Caco-2 (cell line): ENCODE results near the gene ZNF552. TPM values are rescaled to one million over a fixed set of nuclear protein-coding genes. Genes with fewer than 3 reads are reported as not detected.

Source experiments
- BruUV-seq: library from RNA; stranded (reverse); fragments of 400-500 nt; replicated peaks from 2 replicates; lab custom pipeline; 2021; lab: Mats Ljungman, UMichigan
- CTCF ChIA-PET: fragments of 300-600 bp; sonication (Branson Sonifier 250); formaldehyde crosslinking; loops from one replicate; lab custom pipeline; 2022; ENCODE audit warnings: antibody characterized with exemption; lab: Charles Lee
- POLR2A ChIA-PET: fragments of 300-600 bp; sonication (Branson Sonifier 250); formaldehyde crosslinking; loops from one replicate; lab custom pipeline; 2022; ENCODE audit warnings: antibody characterized with exemption; lab: Charles Lee
- DNase-seq, 2 experiments: peaks; one replicate each; pipeline versions ENCODE4 v3.0.0 to v3.0.0-alpha.2; 2020 to 2022
- H3K27me3 ChIP-seq: replicated peaks from 2 replicates; pipeline ENCODE4 v1.6.0; 2011; ENCODE audit warnings: low read length; ENCODE audit not compliant: control insufficient read depth, insufficient read depth
- H3K36me3 ChIP-seq: 2 replicates; pipeline ENCODE4 v1.5.1; 2011; ENCODE audit warnings: low read length; ENCODE audit not compliant: control insufficient read depth, insufficient read depth
- H3K4me1 ChIP-seq: fragments of 250-450 bp; sonication (Bioruptor Pico); 2 replicates; pipeline ENCODE4 v1.5.1; 2020; ENCODE audit warnings: mild to moderate bottlenecking
- H3K4me3 ChIP-seq: 2 replicates; pipeline ENCODE4 v1.5.1; 2011; ENCODE audit warnings: low read depth, mild to moderate bottlenecking, control low read depth, low read length
- H3K9me3 ChIP-seq: fragments of 250-450 bp; sonication (Bioruptor Pico); 2 replicates; pipeline ENCODE4 v1.5.1; 2020; ENCODE audit warnings: mild to moderate bottlenecking, moderate library complexity
- H3K27ac Mint-ChIP-seq: one replicate; pipeline ENCODE4 v1.8.0; 2022; ENCODE audit warnings: mixed read lengths; ENCODE audit not compliant: unreplicated experiment
- H3K27me3 Mint-ChIP-seq: one replicate; pipeline ENCODE4 v1.8.0; 2022; ENCODE audit warnings: mixed read lengths; ENCODE audit not compliant: insufficient read depth, unreplicated experiment
- H3K36me3 Mint-ChIP-seq: one replicate; pipeline ENCODE4 v1.8.0; 2022; ENCODE audit warnings: mild to moderate bottlenecking, mixed read lengths; ENCODE audit not compliant: insufficient read depth, unreplicated experiment
- H3K4me1 Mint-ChIP-seq: one replicate; pipeline ENCODE4 v1.8.0; 2022; ENCODE audit warnings: low read depth, mixed read lengths; ENCODE audit not compliant: unreplicated experiment
- H3K4me3 Mint-ChIP-seq: one replicate; pipeline ENCODE4 v1.8.0; 2022; ENCODE audit warnings: mild to moderate bottlenecking, moderate library complexity, mixed read lengths; ENCODE audit not compliant: unreplicated experiment
- H3K9me3 Mint-ChIP-seq: one replicate; pipeline ENCODE4 v1.8.0; 2022; ENCODE audit warnings: mixed read lengths; ENCODE audit not compliant: unreplicated experiment
- CTCF ChIP-seq, 2 experiments: fragments of 200-600 bp in 1 of 2; IDR thresholded peaks; 1 replicate in 1 of 2; 2 replicates in 1 of 2; pipeline versions ENCODE4 v1.5.1 to v1.8.0; 2011 to 2022; ENCODE audit warnings: antibody characterized with exemption in 1 of 2, control low read depth in 1 of 2, inconsistent platforms in 1 of 2, low read depth in 1 of 2, low read length in 1 of 2, mild to moderate bottlenecking in 1 of 2, moderate library complexity in 1 of 2; ENCODE audit not compliant: insufficient read depth in 1 of 2, severe bottlenecking in 1 of 2, unreplicated experiment in 1 of 2
- intact Hi-C: fragments of 100-400 bp; cut with micrococcal nuclease; formaldehyde crosslinking; loops from one replicate; pipeline ENCODE4 v1.10.0; 2022; ENCODE audit not compliant: unreplicated experiment
- total RNA-seq: library from RNA; stranded (reverse); gene quantifications from 2 replicates; pipeline ENCODE4 v1.2.3, GENCODE V29; 2022

ZNF552 gene
- total RNA-seq, 1 experiment from 2014 or later, result 48.2 TPM

GRCh38 chr19:57779220-57779845 lies 35.4 kb downstream of the ZNF552 start:
- intact Hi-C loops, result no loop called here
- BruUV-seq, result no TSS peak
- POLR2A ChIA-PET, result no interaction called here

GRCh38 chr19:57778336-57778735 lies 36.4 kb downstream of the ZNF552 start:
- POLR2A ChIA-PET, result no interaction called here
- H3K27ac Mint-ChIP-seq, result no peak overlapping the region
- intact Hi-C loops, result no loop called here

More at GRCh38 chr19:57779220-57779845, 35.4 kb downstream of the ZNF552 start:
- H3K4me3 Mint-ChIP-seq, result no peak overlapping the region
- no peak overlapping the region for H3K4me3 ChIP-seq
- peaks cover 12% of the 10 kb centered on the region for H3K9me3 Mint-ChIP-seq
- H3K27ac Mint-ChIP-seq, result no peak overlapping the region
- TF ChIP-seq CTCF (IDR thresholded peaks at IDR 0.05; ENCODE audit: insufficient read depth in 1 of 2, low read depth in 1 of 2, low read length in 1 of 2, severe bottlenecking in 1 of 2, unreplicated experiment in 1 of 2), result no peak
- no peak for DNase-seq
- no peaks in the 10 kb centered on the region for H3K4me1 Mint-ChIP-seq
- no peaks in the 10 kb centered on the region for H3K27me3 ChIP-seq
- peaks cover 6% of the 10 kb centered on the region; the same call in 1 of the 2 replicates for H3K9me3 ChIP-seq
- no peaks in the 10 kb centered on the region for H3K4me1 ChIP-seq
- H3K36me3 ChIP-seq, result no peaks in the 10 kb centered on the region; the same call in none of the 2 replicates
- CTCF ChIA-PET, result no interaction called here
- peaks cover 37% of the 10 kb centered on the region for H3K36me3 Mint-ChIP-seq
- H3K27me3 Mint-ChIP-seq, result no peaks in the 10 kb centered on the region

GRCh38 chr19:57776764-57777296 lies 37.9 kb downstream of the ZNF552 start:
- H3K27ac Mint-ChIP-seq, result no peak overlapping the region
- H3K27me3 Mint-ChIP-seq, result no peaks in the 10 kb centered on the region
- peaks cover 9% of the 10 kb centered on the region for H3K9me3 ChIP-seq
- H3K4me3 ChIP-seq, result no peak overlapping the region
- DNase-seq, result no peak
- peaks cover 49% of the 10 kb centered on the region for H3K36me3 Mint-ChIP-seq
- intact Hi-C loops, result no loop called here
- ChIA-PET CTCF (no interaction called here), POLR2A (no interaction called here)
- no peaks in the 10 kb centered on the region for H3K4me1 Mint-ChIP-seq
- H3K36me3 ChIP-seq, result no peaks in the 10 kb centered on the region; the same call in none of the 2 replicates
- no peak for TF ChIP-seq CTCF (IDR thresholded peaks at IDR 0.05; ENCODE audit: insufficient read depth in 1 of 2, low read depth in 1 of 2, low read length in 1 of 2, severe bottlenecking in 1 of 2, unreplicated experiment in 1 of 2)
- no peaks in the 10 kb centered on the region for H3K27me3 ChIP-seq
- no peak overlapping the region for H3K4me3 Mint-ChIP-seq
- no peaks in the 10 kb centered on the region for H3K4me1 ChIP-seq
- peaks cover 21% of the 10 kb centered on the region for H3K9me3 Mint-ChIP-seq
- BruUV-seq, result no TSS peak

More at GRCh38 chr19:57778336-57778735, 36.4 kb downstream of the ZNF552 start:
- Histone ChIP-seq H3K9me3 (peaks cover 6% of the 10 kb centered on the region; the same call in 1 of the 2 replicates), H3K4me3 (no peak overlapping the region), H3K36me3 (no peaks in the 10 kb centered on the region; the same call in none of the 2 replicates), H3K27me3 (no peaks in the 10 kb centered on the region), H3K4me1 (no peaks in the 10 kb centered on the region)
- no peaks in the 10 kb centered on the region for H3K27me3 Mint-ChIP-seq
- DNase-seq, result no peak
- no peak for TF ChIP-seq CTCF (IDR thresholded peaks at IDR 0.05; ENCODE audit: insufficient read depth in 1 of 2, low read depth in 1 of 2, low read length in 1 of 2, severe bottlenecking in 1 of 2, unreplicated experiment in 1 of 2)
- H3K9me3 Mint-ChIP-seq, result peaks cover 13% of the 10 kb centered on the region
- peaks cover 42% of the 10 kb centered on the region for H3K36me3 Mint-ChIP-seq
- no peak overlapping the region for H3K4me3 Mint-ChIP-seq
- no peaks in the 10 kb centered on the region for H3K4me1 Mint-ChIP-seq
- no TSS peak for BruUV-seq
- CTCF ChIA-PET, result no interaction called here
